Ovary (tissue), 9 donors: ENCODE data around the gene MAP3K7. TPM values are rescaled to one million over a fixed set of nuclear protein-coding genes. Genes with fewer than 3 reads are reported as not detected.

Experiments
- DNase-seq, 5 donors: peaks; one replicate each; pipeline ENCODE4 v3.0.0-alpha.2; 2019 to 2020
- H3K27ac ChIP-seq, 2 donors: fragments of 200-600 bp; one replicate each; pipeline versions ENCODE4 v1.5.1 to v1.8.0; 2019 to 2022
- H3K27me3 ChIP-seq: fragments of 200-600 bp; one replicate; pipeline ENCODE4 v1.8.0; 2022
- H3K36me3 ChIP-seq: fragments of 200-600 bp; sonication (generic); one replicate; pipeline ENCODE4 v1.5.1; 2019
- H3K4me1 ChIP-seq: one replicate; pipeline ENCODE4 v1.8.1; 2013; ENCODE audit warnings: mild to moderate bottlenecking, moderate library complexity; ENCODE audit not compliant: insufficient read depth
- H3K4me3 ChIP-seq: fragments of 200-600 bp; sonication (generic); one replicate; pipeline ENCODE4 v1.5.1; 2017
- H3K9me3 ChIP-seq, 2 donors: fragments of 200-600 bp in 1 of 2; sonication (generic) in 1 of 2; one replicate each; pipeline versions ENCODE4 v1.5.1 to v1.8.1; 2013 to 2019; ENCODE audit warnings: mild to moderate bottlenecking in 1 of 2, moderate library complexity in 1 of 2
- CTCF ChIP-seq, 3 donors: fragments of 450-650 bp in 2 of 3; fragments of 200-600 bp in 1 of 3; IDR thresholded peaks; one replicate each; pipeline versions ENCODE4 v1.5.1 to v1.8.0; 2016 to 2022; ENCODE audit warnings: antibody characterized with exemption in 3 of 3, mild to moderate bottlenecking in 1 of 3
- EP300 ChIP-seq: sonication (generic); formaldehyde crosslinking; IDR thresholded peaks from one replicate; pipeline ENCODE4 v1.6.1; 2017; ENCODE audit warnings: antibody characterized with exemption
- POLR2A ChIP-seq: fragments of 450-650 bp; IDR thresholded peaks from one replicate; pipeline ENCODE4 v1.6.1; 2017; ENCODE audit warnings: antibody characterized with exemption, mild to moderate bottlenecking, moderate library complexity
- WGBS, 3 donors: extraction: QIAGEN DNeasy Blood & Tissue Kit in 1 of 3; methylation state at CpG; one replicate each; pipeline versions ENCODE4 v1.1.5 to v1.1.7; 2013 to 2017; 5-methylcytosine and 5-hydroxymethylcytosine counted together
- intact Hi-C, 4 donors: fragments of 100-400 bp; cut with DNase I; formaldehyde crosslinking; loops; one replicate each; pipeline versions ENCODE4 v1.11.0 to v1.15.1; 2022 to 2023
- polyA plus RNA-seq, 2 donors: library from polyadenylated mRNA; stranded (reverse); fragments of 200-250 nt in 1 of 2; fragments of 350-450 nt in 1 of 2; fragmentation: Illumina TruSeq in 1 of 2; extraction: RNeasy Lipid Tissue Mini Kit (QIAGEN cat#74804) in 1 of 2; gene quantifications; one replicate each; pipeline ENCODE4 v1.2.3, GENCODE V29; 2013 to 2014
- total RNA-seq, 7 donors: library from RNA; depleted of rRNA in 2 of 7; stranded (reverse); fragments of >200 nt in 2 of 7; fragmentation: NEBNext Ultra II Directional in 3 of 7; extraction: Animal tissue kit (Norgen Biotek cat#: 25700) in 3 of 7; gene quantifications; one replicate each; pipeline versions ENCODE4 v1.1.0 to v1.2.4, GENCODE V29; 2016 to 2023
- donor health status: DM: no; HTN: no; CAD: no; lungs with moderate emphysema.
- donor health status: DM: no; HTN: no; CAD: no.
- donor health status: Bipolar disorder and iron deficiency.
- donor health status: DM: yes; HTN: yes; CAD: no.
- donor health status: DM: no; HTN: no; CAD: no.
- donor health status: DM: yes; HTN: yes; CAD: no.

MAP3K7 gene
- total and polyA plus RNA-seq, 9 donors = 14.1 to 30.5 (median 24.9) TPM

GRCh38 chr6:90502381-90502780 lies 84.5 kb downstream of the MAP3K7 start:
- H3K36me3 ChIP-seq = no peaks in the 10 kb centered on the region
- H3K27ac ChIP-seq = no peak overlapping the region
- no peaks in the 10 kb centered on the region for H3K4me1 ChIP-seq
- no peak overlapping the region for H3K4me3 ChIP-seq
- H3K27me3 ChIP-seq = no peaks in the 10 kb centered on the region
- no peak for TF ChIP-seq EP300
- TF ChIP-seq POLR2A = no peak
- TF ChIP-seq CTCF (IDR thresholded peaks at IDR 0.05) = no peak
- intact Hi-C loops = no loop called here
- no peak for DNase-seq
- no peaks in the 10 kb centered on the region for H3K9me3 ChIP-seq
- 77 to 87% (median 85%) methylated on average over 3 of the region's 3 CpGs for WGBS, 3 donors

GRCh38 chr6:90500458-90500857 lies 86.4 kb downstream of the MAP3K7 start:
- no peaks in the 10 kb centered on the region for H3K27me3 ChIP-seq
- no peak overlapping the region for H3K27ac ChIP-seq
- intact Hi-C loops = no loop called here
- no peak overlapping the region for H3K4me3 ChIP-seq
- WGBS, 3 donors = 78 to 83% (median 80%) methylated on average over 9 of the region's 9 CpGs
- no peak for DNase-seq
- no peaks in the 10 kb centered on the region for H3K36me3 ChIP-seq
- H3K4me1 ChIP-seq = no peaks in the 10 kb centered on the region
- no peak for TF ChIP-seq EP300
- no peak for TF ChIP-seq CTCF (IDR thresholded peaks at IDR 0.05)
- TF ChIP-seq POLR2A = no peak
- no peaks in the 10 kb centered on the region for H3K9me3 ChIP-seq

DNA sequence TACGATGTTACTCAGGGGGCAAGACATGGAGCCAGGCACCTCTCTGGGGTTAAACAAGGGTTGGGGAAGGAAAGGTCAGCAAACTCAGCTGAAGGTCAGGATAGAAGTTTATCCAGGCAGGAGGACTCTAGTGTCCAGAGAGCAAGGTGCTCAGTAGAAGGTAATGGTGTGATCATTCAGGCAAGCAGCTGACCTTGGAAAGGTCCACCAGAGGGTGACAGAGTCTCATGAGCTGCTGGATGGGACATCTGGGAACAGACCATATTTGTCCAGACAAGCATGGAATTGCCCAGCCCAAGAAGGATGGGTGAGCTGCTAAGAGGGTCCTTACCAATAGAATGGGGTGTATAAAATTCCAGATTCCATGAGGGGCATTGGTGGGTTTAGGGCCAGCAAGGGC lies 89.5 kb downstream of the MAP3K7 start:
- intact Hi-C loops = no loop called here
- DNase-seq = no peak
- Histone ChIP-seq H3K4me3 (no peak overlapping the region), H3K27me3 (no peaks in the 10 kb centered on the region), H3K27ac (no peak overlapping the region), H3K36me3 (no peaks in the 10 kb centered on the region), H3K9me3 (no peaks in the 10 kb centered on the region), H3K4me1 (no peaks in the 10 kb centered on the region)
- TF ChIP-seq POLR2A (no peak), CTCF (IDR thresholded peaks at IDR 0.05) (no peak), EP300 (no peak)
- 88 to 100% (median 90%) methylated on average over 1 of the region's 1 CpG for WGBS, 3 donors

GRCh38 chr6:90496258-90497016 lies 90.4 kb downstream of the MAP3K7 start:
- H3K27me3 ChIP-seq = no peaks in the 10 kb centered on the region
- no peaks in the 10 kb centered on the region for H3K9me3 ChIP-seq
- H3K4me1 ChIP-seq = no peaks in the 10 kb centered on the region
- WGBS, 3 donors = 59 to 65% (median 61%) methylated on average over 17 of the region's 17 CpGs
- no peak for TF ChIP-seq CTCF (IDR thresholded peaks at IDR 0.05)
- TF ChIP-seq POLR2A = no peak
- no peak for TF ChIP-seq EP300
- no peak overlapping the region for H3K27ac ChIP-seq
- H3K36me3 ChIP-seq = no peaks in the 10 kb centered on the region
- intact Hi-C loops = no loop called here
- no peak for DNase-seq
- H3K4me3 ChIP-seq = no peak overlapping the region
